Ovary (tissue), 9 donors: ENCODE data around the gene GOSR2. TPM values are rescaled to one million over a fixed set of nuclear protein-coding genes. Genes with fewer than 3 reads are reported as not detected.

Experiments used
- DNase-seq, 5 donors: peaks; one replicate each; pipeline ENCODE4 v3.0.0-alpha.2; 2019 to 2020
- H3K27ac ChIP-seq, 2 donors: fragments of 200-600 bp; one replicate each; pipeline versions ENCODE4 v1.5.1 to v1.8.0; 2019 to 2022
- H3K27me3 ChIP-seq: fragments of 200-600 bp; one replicate; pipeline ENCODE4 v1.8.0; 2022
- H3K36me3 ChIP-seq: fragments of 200-600 bp; sonication (generic); one replicate; pipeline ENCODE4 v1.5.1; 2019
- H3K4me1 ChIP-seq: one replicate; pipeline ENCODE4 v1.8.1; 2013; ENCODE audit warnings: mild to moderate bottlenecking, moderate library complexity; ENCODE audit not compliant: insufficient read depth
- H3K4me3 ChIP-seq: fragments of 200-600 bp; sonication (generic); one replicate; pipeline ENCODE4 v1.5.1; 2017
- H3K9me3 ChIP-seq, 2 donors: fragments of 200-600 bp in 1 of 2; sonication (generic) in 1 of 2; one replicate each; pipeline versions ENCODE4 v1.5.1 to v1.8.1; 2013 to 2019; ENCODE audit warnings: mild to moderate bottlenecking in 1 of 2, moderate library complexity in 1 of 2
- EP300 ChIP-seq: sonication (generic); formaldehyde crosslinking; IDR thresholded peaks from one replicate; pipeline ENCODE4 v1.6.1; 2017; ENCODE audit warnings: antibody characterized with exemption
- POLR2A ChIP-seq: fragments of 450-650 bp; IDR thresholded peaks from one replicate; pipeline ENCODE4 v1.6.1; 2017; ENCODE audit warnings: antibody characterized with exemption, mild to moderate bottlenecking, moderate library complexity
- WGBS, 3 donors: extraction: QIAGEN DNeasy Blood & Tissue Kit in 1 of 3; methylation state at CpG; one replicate each; pipeline versions ENCODE4 v1.1.5 to v1.1.7; 2013 to 2017; 5-methylcytosine and 5-hydroxymethylcytosine counted together
- intact Hi-C, 4 donors: fragments of 100-400 bp; cut with DNase I; formaldehyde crosslinking; loops; one replicate each; pipeline versions ENCODE4 v1.11.0 to v1.15.1; 2022 to 2023
- polyA plus RNA-seq, 2 donors: library from polyadenylated mRNA; stranded (reverse); fragments of 200-250 nt in 1 of 2; fragments of 350-450 nt in 1 of 2; fragmentation: Illumina TruSeq in 1 of 2; extraction: RNeasy Lipid Tissue Mini Kit (QIAGEN cat#74804) in 1 of 2; gene quantifications; one replicate each; pipeline ENCODE4 v1.2.3, GENCODE V29; 2013 to 2014
- total RNA-seq, 7 donors: library from RNA; depleted of rRNA in 2 of 7; stranded (reverse); fragments of >200 nt in 2 of 7; fragmentation: NEBNext Ultra II Directional in 3 of 7; extraction: Animal tissue kit (Norgen Biotek cat#: 25700) in 3 of 7; gene quantifications; one replicate each; pipeline versions ENCODE4 v1.1.0 to v1.2.4, GENCODE V29; 2016 to 2023
- TF ChIP-seq, protein P1 (sequence below), 3 donors: fragments of 450-650 bp in 2 of 3; fragments of 200-600 bp in 1 of 3; IDR thresholded peaks; one replicate each; pipeline versions ENCODE4 v1.5.1 to v1.8.0; 2016 to 2022; ENCODE audit warnings: antibody characterized with exemption in 3 of 3, mild to moderate bottlenecking in 1 of 3
- donor health status: DM: no; HTN: no; CAD: no; lungs with moderate emphysema.
- donor health status: DM: no; HTN: no; CAD: no.
- donor health status: Bipolar disorder and iron deficiency.
- donor health status: DM: yes; HTN: yes; CAD: no.
- donor health status: DM: no; HTN: no; CAD: no.
- donor health status: DM: yes; HTN: yes; CAD: no.

Gene GOSR2
- total and polyA plus RNA-seq, 9 donors: 24.2 to 79.3 (median 53.1) TPM

DNA sequence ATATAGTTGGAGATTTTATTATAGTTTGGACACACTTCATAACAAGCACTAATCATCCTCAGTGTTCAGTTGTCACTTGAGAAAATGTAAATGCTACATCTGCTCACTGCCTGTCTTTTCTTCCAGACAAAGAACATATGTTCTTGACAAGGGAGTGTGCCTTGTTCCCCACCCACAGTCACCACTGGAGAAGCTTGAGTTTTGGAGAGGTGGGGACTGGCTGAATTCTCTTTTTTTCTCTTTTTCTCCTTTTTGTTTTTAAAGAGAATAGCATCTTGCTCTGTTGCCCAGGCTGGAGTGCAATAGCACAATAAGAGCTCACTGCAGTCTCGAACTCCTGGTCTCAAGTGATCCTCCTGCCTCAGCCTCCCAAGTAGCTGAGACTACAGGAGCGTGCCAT lies 40.6 kb downstream of the GOSR2 start:
- peaks cover 1% of the 10 kb centered on the region for H3K4me1 ChIP-seq
- TF ChIP-seq POLR2A (no peak), EP300 (no peak)
- TF ChIP-seq, protein P1, sequence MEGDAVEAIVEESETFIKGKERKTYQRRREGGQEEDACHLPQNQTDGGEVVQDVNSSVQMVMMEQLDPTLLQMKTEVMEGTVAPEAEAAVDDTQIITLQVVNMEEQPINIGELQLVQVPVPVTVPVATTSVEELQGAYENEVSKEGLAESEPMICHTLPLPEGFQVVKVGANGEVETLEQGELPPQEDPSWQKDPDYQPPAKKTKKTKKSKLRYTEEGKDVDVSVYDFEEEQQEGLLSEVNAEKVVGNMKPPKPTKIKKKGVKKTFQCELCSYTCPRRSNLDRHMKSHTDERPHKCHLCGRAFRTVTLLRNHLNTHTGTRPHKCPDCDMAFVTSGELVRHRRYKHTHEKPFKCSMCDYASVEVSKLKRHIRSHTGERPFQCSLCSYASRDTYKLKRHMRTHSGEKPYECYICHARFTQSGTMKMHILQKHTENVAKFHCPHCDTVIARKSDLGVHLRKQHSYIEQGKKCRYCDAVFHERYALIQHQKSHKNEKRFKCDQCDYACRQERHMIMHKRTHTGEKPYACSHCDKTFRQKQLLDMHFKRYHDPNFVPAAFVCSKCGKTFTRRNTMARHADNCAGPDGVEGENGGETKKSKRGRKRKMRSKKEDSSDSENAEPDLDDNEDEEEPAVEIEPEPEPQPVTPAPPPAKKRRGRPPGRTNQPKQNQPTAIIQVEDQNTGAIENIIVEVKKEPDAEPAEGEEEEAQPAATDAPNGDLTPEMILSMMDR (IDR thresholded peaks at IDR 0.05): no peak
- no peaks in the 10 kb centered on the region for H3K27me3 ChIP-seq
- H3K9me3 ChIP-seq: no peaks in the 10 kb centered on the region
- no peak overlapping the region for H3K27ac ChIP-seq
- DNase-seq: no peak
- H3K4me3 ChIP-seq: no peak overlapping the region
- WGBS, 3 donors: 84 to 98% (median 87%) methylated on average over 2 of the region's 2 CpGs
- H3K36me3 ChIP-seq: no peaks in the 10 kb centered on the region
- intact Hi-C loops: no loop called here

DNA sequence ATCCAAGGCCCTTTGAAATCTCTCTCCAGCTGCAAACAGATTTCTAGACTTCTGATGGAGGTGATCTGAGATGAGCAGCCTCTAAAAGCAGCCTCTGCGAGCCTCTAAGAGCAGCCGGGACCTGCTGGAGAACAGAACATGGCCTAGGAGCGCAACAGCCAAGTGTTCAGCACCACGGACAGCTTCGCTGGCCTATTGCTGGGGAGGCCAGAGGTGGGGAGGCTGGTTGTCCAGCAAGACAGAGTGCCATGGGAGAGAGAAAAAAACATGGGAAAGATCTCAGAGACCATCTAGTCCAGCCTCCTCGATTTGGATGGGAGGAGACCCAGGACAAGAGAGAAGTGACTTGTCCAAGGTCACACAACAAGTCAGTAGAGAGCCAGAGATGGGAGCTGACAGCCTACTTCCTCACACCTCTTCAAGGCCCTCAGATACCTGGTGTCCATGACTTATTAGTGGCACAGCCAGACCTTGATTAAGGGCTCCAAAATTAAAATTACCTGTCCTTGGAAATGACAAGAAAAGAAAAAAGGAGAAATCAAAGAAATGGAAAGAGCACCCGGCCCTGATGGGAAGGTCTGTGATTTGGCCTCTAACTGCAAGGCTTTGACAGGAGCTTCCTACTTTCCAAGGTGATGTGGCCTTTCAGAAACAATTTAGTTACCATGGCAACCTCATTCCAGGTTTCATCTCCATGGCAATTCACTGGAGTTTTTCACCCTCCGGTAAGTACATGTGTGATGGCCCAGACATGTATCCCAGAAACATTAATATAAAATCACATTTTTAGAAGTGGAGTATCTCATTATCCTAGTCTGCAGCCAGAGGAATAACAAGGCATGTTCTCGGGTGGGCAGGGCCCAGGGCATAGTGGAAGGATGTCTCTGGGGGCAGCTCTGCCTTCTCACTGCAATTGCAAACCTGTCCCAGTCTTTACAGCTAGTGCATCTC lies 41.6 kb downstream of the GOSR2 start:
- H3K36me3 ChIP-seq: no peaks in the 10 kb centered on the region
- H3K27me3 ChIP-seq: no peaks in the 10 kb centered on the region
- H3K4me1 ChIP-seq: peaks cover 1% of the 10 kb centered on the region
- H3K4me3 ChIP-seq: no peak overlapping the region
- no peak overlapping the region for H3K27ac ChIP-seq
- H3K9me3 ChIP-seq: no peaks in the 10 kb centered on the region
- TF ChIP-seq, protein P1 (IDR thresholded peaks at IDR 0.05): no peak
- TF ChIP-seq EP300 (no peak), POLR2A (no peak)
- no peak for DNase-seq
- intact Hi-C loops: no loop called here
- WGBS, 3 donors: 72 to 78% (median 76%) methylated on average over 9 of the region's 9 CpGs

DNA sequence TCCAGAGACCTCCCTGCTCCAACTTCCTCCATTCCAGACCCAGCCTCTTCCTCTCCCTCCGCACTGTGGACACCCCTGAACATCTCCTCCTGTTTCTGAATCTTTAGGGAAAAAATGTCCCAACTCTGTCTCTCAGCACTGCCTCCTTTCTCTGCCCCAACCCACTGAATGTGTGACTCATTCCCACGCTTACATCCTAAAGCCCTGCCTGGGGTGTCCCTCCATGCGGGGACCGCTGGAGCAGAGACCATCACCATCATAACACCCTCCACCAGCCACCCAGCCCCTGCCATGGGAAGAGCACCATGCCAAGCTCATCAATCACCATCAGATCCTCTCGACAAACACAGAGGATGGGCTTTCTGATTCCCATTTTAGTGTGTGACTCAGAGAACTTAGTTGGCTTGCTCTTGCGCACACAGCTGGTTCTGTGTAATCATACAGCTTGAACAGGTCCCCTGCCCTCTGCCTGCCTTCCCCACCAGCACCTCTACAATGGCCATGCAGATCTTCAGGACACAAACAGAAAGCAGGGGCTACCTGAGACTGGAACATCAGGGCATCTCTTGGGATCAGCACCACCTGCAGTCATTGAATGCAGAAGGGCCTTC lies 45.4 kb downstream of the GOSR2 start:
- Histone ChIP-seq H3K4me3 (no peak overlapping the region), H3K36me3 (no peaks in the 10 kb centered on the region), H3K4me1 (no peaks in the 10 kb centered on the region), H3K27me3 (no peaks in the 10 kb centered on the region), H3K27ac (no peak overlapping the region), H3K9me3 (no peaks in the 10 kb centered on the region)
- TF ChIP-seq, protein P1 (IDR thresholded peaks at IDR 0.05): no peak
- TF ChIP-seq EP300 (no peak), POLR2A (no peak)
- DNase-seq: no peak
- intact Hi-C loops: no loop called here
- 85 to 88% (median 86%) methylated on average over 6 of the region's 6 CpGs for WGBS, 3 donors

DNA sequence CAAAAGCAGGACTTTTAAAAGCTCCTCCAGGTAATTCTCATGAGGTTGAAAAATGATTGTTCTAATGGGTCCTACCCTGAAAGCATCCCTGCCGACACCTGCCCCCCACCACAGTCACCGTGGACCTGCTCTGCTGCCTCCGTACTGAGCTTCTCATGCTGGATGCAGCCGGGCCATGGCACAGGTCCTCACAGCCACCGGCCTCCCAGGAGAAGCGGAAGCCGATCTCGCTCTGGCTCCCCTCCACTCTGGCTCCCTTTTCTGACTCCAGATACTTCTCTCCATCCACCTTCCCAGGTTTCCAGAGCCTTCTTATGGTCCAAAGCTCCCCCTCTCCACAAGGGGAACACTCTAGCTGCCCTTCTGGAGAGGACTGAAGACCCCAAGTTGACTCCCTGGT lies 45.9 kb downstream of the GOSR2 start:
- intact Hi-C loops: no loop called here
- WGBS, 3 donors: 91 to 97% (median 92%) methylated on average over 8 of the region's 8 CpGs
- TF ChIP-seq, protein P1 (IDR thresholded peaks at IDR 0.05): no peak

More for the DNA sequence above, 45.9 kb downstream of the GOSR2 start:
- H3K27ac ChIP-seq: no peak overlapping the region
- H3K36me3 ChIP-seq: no peaks in the 10 kb centered on the region
- DNase-seq: no peak
- H3K9me3 ChIP-seq: no peaks in the 10 kb centered on the region
- H3K4me1 ChIP-seq: no peaks in the 10 kb centered on the region
- H3K27me3 ChIP-seq: no peaks in the 10 kb centered on the region
- no peak overlapping the region for H3K4me3 ChIP-seq
